ENCODE measurements around the gene MTUS2. TPM values are rescaled to one million over a fixed set of nuclear protein-coding genes. Genes with fewer than 3 reads are reported as not detected.

Gene MTUS2
- total RNA-seq, 1 experiment from 2014 or later: 1.7 TPM

GRCh38 chr13:28976195-28976594, 156.1 kb downstream of the MTUS2 start:
- Mint-ChIP-seq H3K9me3 (ENCODE audit: unreplicated experiment) (no peaks in the 10 kb centered on the region), H3K27me3 (ENCODE audit: insufficient read depth, unreplicated experiment) (peaks cover 23% of the 10 kb centered on the region), H3K27ac (ENCODE audit: unreplicated experiment) (no peak overlapping the region), H3K36me3 (ENCODE audit: insufficient read depth, unreplicated experiment) (no peaks in the 10 kb centered on the region), H3K4me3 (ENCODE audit: unreplicated experiment) (no peak overlapping the region), H3K4me1 (ENCODE audit: low read depth, unreplicated experiment) (no peaks in the 10 kb centered on the region)
- ChIA-PET CTCF (no interaction called here), POLR2A (no interaction called here)
- no TSS peak for BruUV-seq (replicated peaks)
- no peaks in the 10 kb centered on the region for H3K36me3 ChIP-seq (ENCODE audit: control insufficient read depth, insufficient read depth, low read length)
- H3K27me3 ChIP-seq (replicated peaks; ENCODE audit: control insufficient read depth, insufficient read depth, low read length): peaks cover 3% of the 10 kb centered on the region; the same call in 1 of the 2 replicates
- no peaks in the 10 kb centered on the region for H3K4me1 ChIP-seq
- TF ChIP-seq CTCF (IDR thresholded peaks at IDR 0.05; ENCODE audit: insufficient read depth in 1 of 2, low read depth in 1 of 2, low read length in 1 of 2, severe bottlenecking in 1 of 2, unreplicated experiment in 1 of 2): no peak
- intact Hi-C loops (cut with micrococcal nuclease; ENCODE audit: unreplicated experiment): no loop called here
- DNase-seq: no peak
- H3K9me3 ChIP-seq: no peaks in the 10 kb centered on the region
- no peak overlapping the region for H3K4me3 ChIP-seq (ENCODE audit: low read depth, low read length)

GRCh38 chr13:28976636-28977035, 156.5 kb downstream of the MTUS2 start:
- no peak overlapping the region for H3K27ac Mint-ChIP-seq (ENCODE audit: unreplicated experiment)
- no peak for TF ChIP-seq CTCF (IDR thresholded peaks at IDR 0.05; ENCODE audit: insufficient read depth in 1 of 2, low read depth in 1 of 2, low read length in 1 of 2, severe bottlenecking in 1 of 2, unreplicated experiment in 1 of 2)
- POLR2A ChIA-PET: no interaction called here

GRCh38 chr13:28978574-28978973, 158.4 kb downstream of the MTUS2 start:
- ChIA-PET POLR2A (no interaction called here), CTCF (no interaction called here)
- H3K27me3 ChIP-seq (replicated peaks; ENCODE audit: control insufficient read depth, insufficient read depth, low read length): peaks cover 3% of the 10 kb centered on the region; the same call in 1 of the 2 replicates
- 0 out of 2 replicates have a peak, but pooled peaks cover 2% of the 10 kb centered on the region for H3K4me1 ChIP-seq
- Mint-ChIP-seq H3K36me3 (ENCODE audit: insufficient read depth, unreplicated experiment) (no peaks in the 10 kb centered on the region), H3K27me3 (ENCODE audit: insufficient read depth, unreplicated experiment) (peaks cover 27% of the 10 kb centered on the region), H3K4me3 (ENCODE audit: unreplicated experiment) (no peak overlapping the region), H3K4me1 (ENCODE audit: low read depth, unreplicated experiment) (peaks cover 1% of the 10 kb centered on the region), H3K27ac (ENCODE audit: unreplicated experiment) (no peak overlapping the region), H3K9me3 (ENCODE audit: unreplicated experiment) (no peaks in the 10 kb centered on the region)
- H3K36me3 ChIP-seq (ENCODE audit: control insufficient read depth, insufficient read depth, low read length): no peaks in the 10 kb centered on the region
- TF ChIP-seq CTCF (IDR thresholded peaks at IDR 0.05; ENCODE audit: insufficient read depth in 1 of 2, low read depth in 1 of 2, low read length in 1 of 2, severe bottlenecking in 1 of 2, unreplicated experiment in 1 of 2): no peak
- intact Hi-C loops (cut with micrococcal nuclease; ENCODE audit: unreplicated experiment): no loop called here
- no peaks in the 10 kb centered on the region for H3K9me3 ChIP-seq
- no TSS peak for BruUV-seq (replicated peaks)
- no peak for DNase-seq
- H3K4me3 ChIP-seq (ENCODE audit: low read depth, low read length): no peak overlapping the region

More at GRCh38 chr13:28976636-28977035, 156.5 kb downstream of the MTUS2 start:
- no peaks in the 10 kb centered on the region for H3K36me3 Mint-ChIP-seq (ENCODE audit: insufficient read depth, unreplicated experiment)
- Histone ChIP-seq H3K27me3 (replicated peaks; ENCODE audit: control insufficient read depth, insufficient read depth, low read length) (peaks cover 3% of the 10 kb centered on the region; the same call in 1 of the 2 replicates), H3K4me3 (ENCODE audit: low read depth, low read length) (no peak overlapping the region), H3K4me1 (no peaks in the 10 kb centered on the region), H3K36me3 (ENCODE audit: control insufficient read depth, insufficient read depth, low read length) (no peaks in the 10 kb centered on the region), H3K9me3 (no peaks in the 10 kb centered on the region)
- no TSS peak for BruUV-seq (replicated peaks)
- no peaks in the 10 kb centered on the region for H3K4me1 Mint-ChIP-seq (ENCODE audit: low read depth, unreplicated experiment)
- intact Hi-C loops (cut with micrococcal nuclease; ENCODE audit: unreplicated experiment): no loop called here
- DNase-seq: no peak
- H3K27me3 Mint-ChIP-seq (ENCODE audit: insufficient read depth, unreplicated experiment): peaks cover 25% of the 10 kb centered on the region
- no peak overlapping the region for H3K4me3 Mint-ChIP-seq (ENCODE audit: unreplicated experiment)
- no peaks in the 10 kb centered on the region for H3K9me3 Mint-ChIP-seq (ENCODE audit: unreplicated experiment)
- CTCF ChIA-PET: no interaction called here
